ENCODE measurements around the gene KIF5B. TPM values are rescaled to one million over a fixed set of nuclear protein-coding genes. Genes with fewer than 3 reads are reported as not detected.
"Not testable (repeated sequence)": the region's sequence is repeated elsewhere in the genome, so short reads cannot be mapped to it uniquely, and the experiment has no call there.

Gene KIF5B
- total and polyA plus RNA-seq, 2 donors (not counting 1 experiment from before 2014, with no cell fraction given), result 9.5 to 44.1 TPM

- H3K27ac Mint-ChIP-seq, result no peak overlapping the region
- intact Hi-C loops (cut with micrococcal nuclease), result no loop called here
- ChIA-PET POLR2A (no interaction called here), CTCF (no interaction called here)
- Histone ChIP-seq H3K79me2 (ENCODE audit: control insufficient read depth, insufficient read depth, low read length) (no peaks in the 10 kb centered on the region), H3K4me3 (ENCODE audit: control extremely low read depth in 1 of 5, extremely low read depth in 1 of 5, insufficient read depth in 1 of 5, low read depth in 2 of 5, low read length in 4 of 5) (no peak overlapping the region), H3K36me3 (replicated peaks in 1 of 2; ENCODE audit: control extremely low read depth in 1 of 2, control insufficient read depth in 1 of 2, extremely low read depth in 1 of 2, insufficient read depth in 2 of 2, low read length in 1 of 2) (no peaks in the 10 kb centered on the region), H3K9me3 (ENCODE audit: control extremely low read depth in 1 of 3, control insufficient read depth in 2 of 3, insufficient read depth in 1 of 3, low read length in 2 of 3) (peaks cover 0 to 6% (median 0%) of the 10 kb centered on the region in 3 donors), H2AFZ (ENCODE audit: insufficient read depth, low read depth, low read length, poor library complexity, severe bottlenecking) (no peak overlapping the region), H3K4me2 (replicated peaks; ENCODE audit: low read depth, low read length, poor library complexity, severe bottlenecking) (no peak overlapping the region), H4K20me1 (ENCODE audit: control insufficient read depth, insufficient read depth, low read length, poor library complexity, severe bottlenecking) (no peaks in the 10 kb centered on the region), H3K27ac (ENCODE audit: low read length in 2 of 2) (no peak overlapping the region), H3K4me1 (ENCODE audit: control insufficient read depth in 2 of 2, insufficient read depth in 2 of 2, low read length in 2 of 2) (peaks cover 10 to 12% of the 10 kb centered on the region in 2 donors), H3K27me3 (replicated peaks in 1 of 4; ENCODE audit: control extremely low read depth in 1 of 4, control insufficient read depth in 3 of 4, insufficient read depth in 4 of 4, low read length in 3 of 4) (peaks cover 0 to 6% (median 2%) of the 10 kb centered on the region in 4 experiments), H3K9ac (ENCODE audit: low read length) (no peak overlapping the region)
- peaks cover 7% of the 10 kb centered on the region for H3K27me3 Mint-ChIP-seq
- ATAC-seq (ENCODE audit: low read depth) (no peak), DNase-seq (no peak)
- H3K4me3 Mint-ChIP-seq, result no peak overlapping the region
- H3K9me3 Mint-ChIP-seq (ENCODE audit: insufficient read depth), result peaks cover 5% of the 10 kb centered on the region
- H3K4me1 Mint-ChIP-seq, result peaks cover 10% of the 10 kb centered on the region
- WGBS (ENCODE audit: insufficient coverage), result no CpG with 5 or more reads among the region's 2 CpGs
- TF ChIP-seq CTCF (IDR thresholded peaks at IDR 0.05) (no peak), EZH2 (IDR thresholded peaks at IDR 0.05; ENCODE audit: borderline replicate concordance, insufficient read depth, low read depth, low read length, poor library complexity, severe bottlenecking) (no peak)
These were observed 74.1 kb downstream of the KIF5B start for GRCh38 chr10:31982111-31982510.

DNA sequence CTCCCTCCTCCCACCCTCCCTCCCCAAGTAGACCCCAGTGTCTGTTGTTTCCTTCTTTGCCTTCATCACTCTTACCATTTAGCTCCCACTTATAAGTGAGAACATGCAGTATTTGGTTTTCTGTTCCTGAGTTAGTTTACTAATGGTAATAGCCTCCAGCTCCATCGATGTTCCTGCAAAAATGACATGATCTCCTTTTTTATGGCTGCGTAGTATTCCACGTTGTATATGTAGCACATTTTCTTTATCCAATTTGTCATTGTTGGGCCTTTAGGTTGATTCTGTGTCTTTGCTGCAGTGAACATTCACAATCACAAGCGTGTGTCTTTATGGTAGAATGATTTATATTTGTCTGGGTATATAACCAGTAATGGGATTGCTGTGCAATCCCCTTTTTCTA lies 75.8 kb downstream of the KIF5B start:
- no peak overlapping the region for H3K4me2 ChIP-seq (replicated peaks; ENCODE audit: low read depth, low read length, poor library complexity, severe bottlenecking)
- WGBS (ENCODE audit: insufficient coverage), result 100% methylated on average over 4 of the region's 4 CpGs
- DNase-seq, result no peak
- H3K4me1 Mint-ChIP-seq, result peaks cover 14% of the 10 kb centered on the region
- no peak overlapping the region for H2AFZ ChIP-seq (ENCODE audit: insufficient read depth, low read depth, low read length, poor library complexity, severe bottlenecking)
- H3K4me3 ChIP-seq (ENCODE audit: control extremely low read depth in 1 of 5, extremely low read depth in 1 of 5, insufficient read depth in 1 of 5, low read depth in 2 of 5, low read length in 4 of 5), result no peak overlapping the region
- H3K79me2 ChIP-seq (ENCODE audit: control insufficient read depth, insufficient read depth, low read length), result no peaks in the 10 kb centered on the region
- peaks cover 0 to 6% (median 2%) of the 10 kb centered on the region in 4 experiments for H3K27me3 ChIP-seq (replicated peaks in 1 of 4; ENCODE audit: control extremely low read depth in 1 of 4, control insufficient read depth in 3 of 4, insufficient read depth in 4 of 4, low read length in 3 of 4)
- POLR2A ChIA-PET, result no interaction called here
- H3K27ac Mint-ChIP-seq, result no peak overlapping the region
- CTCF ChIA-PET, result no interaction called here
- H3K27ac ChIP-seq (ENCODE audit: low read length in 2 of 2), result no peak overlapping the region
- H4K20me1 ChIP-seq (ENCODE audit: control insufficient read depth, insufficient read depth, low read length, poor library complexity, severe bottlenecking), result no peaks in the 10 kb centered on the region
- intact Hi-C loops (cut with micrococcal nuclease), result no loop called here
- no peak overlapping the region for H3K4me3 Mint-ChIP-seq
- no peak overlapping the region for H3K9ac ChIP-seq (ENCODE audit: low read length)
- H3K9me3 ChIP-seq (ENCODE audit: control extremely low read depth in 1 of 3, control insufficient read depth in 2 of 3, insufficient read depth in 1 of 3, low read length in 2 of 3), result peaks cover 0 to 6% (median 0%) of the 10 kb centered on the region in 3 donors
- H3K9me3 Mint-ChIP-seq (ENCODE audit: insufficient read depth), result peaks cover 3% of the 10 kb centered on the region
- TF ChIP-seq EZH2 (IDR thresholded peaks at IDR 0.05; ENCODE audit: borderline replicate concordance, insufficient read depth, low read depth, low read length, poor library complexity, severe bottlenecking) (no peak), CTCF (IDR thresholded peaks at IDR 0.05) (no peak)
- no peaks in the 10 kb centered on the region for H3K36me3 ChIP-seq (replicated peaks in 1 of 2; ENCODE audit: control extremely low read depth in 1 of 2, control insufficient read depth in 1 of 2, extremely low read depth in 1 of 2, insufficient read depth in 2 of 2, low read length in 1 of 2)
- no peak for ATAC-seq (ENCODE audit: low read depth)
- peaks cover 7% of the 10 kb centered on the region for H3K27me3 Mint-ChIP-seq
- H3K4me1 ChIP-seq (ENCODE audit: control insufficient read depth in 2 of 2, insufficient read depth in 2 of 2, low read length in 2 of 2), result peaks cover 12% of the 10 kb centered on the region in 2 donors

- DNase-seq; H3K4me3 Mint-ChIP-seq; H3K27ac Mint-ChIP-seq; H3K4me3 ChIP-seq (ENCODE audit: control extremely low read depth in 1 of 5, extremely low read depth in 1 of 5, insufficient read depth in 1 of 5, low read depth in 2 of 5, low read length in 4 of 5); H4K20me1 ChIP-seq (ENCODE audit: control insufficient read depth, insufficient read depth, low read length, poor library complexity, severe bottlenecking); CTCF ChIA-PET; H3K9ac ChIP-seq (ENCODE audit: low read length); H2AFZ ChIP-seq (ENCODE audit: insufficient read depth, low read depth, low read length, poor library complexity, severe bottlenecking); H3K27me3 ChIP-seq (replicated peaks in 1 of 4; ENCODE audit: control extremely low read depth in 1 of 4, control insufficient read depth in 3 of 4, insufficient read depth in 4 of 4, low read length in 3 of 4); H3K4me2 ChIP-seq (replicated peaks; ENCODE audit: low read depth, low read length, poor library complexity, severe bottlenecking); POLR2A ChIA-PET; H3K9me3 Mint-ChIP-seq (ENCODE audit: insufficient read depth); H3K36me3 ChIP-seq (replicated peaks in 1 of 2; ENCODE audit: control extremely low read depth in 1 of 2, control insufficient read depth in 1 of 2, extremely low read depth in 1 of 2, insufficient read depth in 2 of 2, low read length in 1 of 2); intact Hi-C loops (cut with micrococcal nuclease); H3K79me2 ChIP-seq (ENCODE audit: control insufficient read depth, insufficient read depth, low read length); H3K27ac ChIP-seq (ENCODE audit: low read length in 2 of 2); H3K27me3 Mint-ChIP-seq; ATAC-seq (ENCODE audit: low read depth); H3K9me3 ChIP-seq (ENCODE audit: control extremely low read depth in 1 of 3, control insufficient read depth in 2 of 3, insufficient read depth in 1 of 3, low read length in 2 of 3): not testable (repeated sequence)
- H3K4me1 Mint-ChIP-seq, result peaks cover 14% of the 10 kb centered on the region
- WGBS (ENCODE audit: insufficient coverage), result 94% methylated on average over 3 of the region's 19 CpGs
- H3K4me1 ChIP-seq (ENCODE audit: control insufficient read depth in 2 of 2, insufficient read depth in 2 of 2, low read length in 2 of 2), result peaks cover 12% of the 10 kb centered on the region in 2 donors
These were observed 77.2 kb downstream of the KIF5B start for GRCh38 chr10:31979071-31979470.
